Retinal pigment epithelial cell (primary cell): ENCODE data around the gene SLC8A1.

Experiments used
- DNase-seq: peaks from one replicate; pipeline ENCODE4 v3.0.0-alpha.2; 2010; ENCODE audit warnings: low read depth
- H3K4me3 ChIP-seq: 2 replicates; pipeline ENCODE4 v1.5.1; 2011; ENCODE audit warnings: mild to moderate bottlenecking, low read length, control low read depth, moderate library complexity
- TF ChIP-seq, protein P1 (sequence below): conservative IDR thresholded peaks from 2 replicates; pipeline ENCODE4 v1.5.1; 2011; ENCODE audit warnings: low read depth, low read length, control low read depth, inconsistent platforms

Gene SLC8A1

GRCh38 chr2:40380721-40381120, 71.2 kb downstream of the SLC8A1 start:
- DNase-seq: no peak
- H3K4me3 ChIP-seq: no peak overlapping the region
- TF ChIP-seq, protein P1, sequence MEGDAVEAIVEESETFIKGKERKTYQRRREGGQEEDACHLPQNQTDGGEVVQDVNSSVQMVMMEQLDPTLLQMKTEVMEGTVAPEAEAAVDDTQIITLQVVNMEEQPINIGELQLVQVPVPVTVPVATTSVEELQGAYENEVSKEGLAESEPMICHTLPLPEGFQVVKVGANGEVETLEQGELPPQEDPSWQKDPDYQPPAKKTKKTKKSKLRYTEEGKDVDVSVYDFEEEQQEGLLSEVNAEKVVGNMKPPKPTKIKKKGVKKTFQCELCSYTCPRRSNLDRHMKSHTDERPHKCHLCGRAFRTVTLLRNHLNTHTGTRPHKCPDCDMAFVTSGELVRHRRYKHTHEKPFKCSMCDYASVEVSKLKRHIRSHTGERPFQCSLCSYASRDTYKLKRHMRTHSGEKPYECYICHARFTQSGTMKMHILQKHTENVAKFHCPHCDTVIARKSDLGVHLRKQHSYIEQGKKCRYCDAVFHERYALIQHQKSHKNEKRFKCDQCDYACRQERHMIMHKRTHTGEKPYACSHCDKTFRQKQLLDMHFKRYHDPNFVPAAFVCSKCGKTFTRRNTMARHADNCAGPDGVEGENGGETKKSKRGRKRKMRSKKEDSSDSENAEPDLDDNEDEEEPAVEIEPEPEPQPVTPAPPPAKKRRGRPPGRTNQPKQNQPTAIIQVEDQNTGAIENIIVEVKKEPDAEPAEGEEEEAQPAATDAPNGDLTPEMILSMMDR: no peak

DNA sequence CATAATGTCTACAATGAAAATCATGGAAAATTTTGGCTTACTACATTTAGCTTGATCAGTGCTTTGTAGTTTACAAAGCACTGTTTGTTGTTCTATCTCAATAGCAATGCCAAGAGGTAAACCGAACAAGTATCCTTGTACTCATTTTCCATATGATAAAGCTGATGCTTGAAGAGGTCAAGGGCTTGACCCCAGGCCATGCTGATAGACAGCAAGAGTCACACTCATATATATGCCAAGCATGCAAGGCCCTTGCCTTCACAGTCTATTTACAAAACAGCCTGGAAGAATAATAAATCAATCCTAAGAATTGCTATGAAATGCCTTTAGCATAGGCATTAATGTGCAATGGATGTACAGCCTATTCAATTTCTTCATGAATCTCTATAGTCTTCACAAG, 71.8 kb downstream of the SLC8A1 start:
- no peak for DNase-seq
- TF ChIP-seq, protein P1: no peak
- H3K4me3 ChIP-seq: no peak overlapping the region

- no peak for DNase-seq
- TF ChIP-seq, protein P1: no peak
Observed at GRCh38 chr2:40374543-40375240, 77.2 kb downstream of the SLC8A1 start.

DNA sequence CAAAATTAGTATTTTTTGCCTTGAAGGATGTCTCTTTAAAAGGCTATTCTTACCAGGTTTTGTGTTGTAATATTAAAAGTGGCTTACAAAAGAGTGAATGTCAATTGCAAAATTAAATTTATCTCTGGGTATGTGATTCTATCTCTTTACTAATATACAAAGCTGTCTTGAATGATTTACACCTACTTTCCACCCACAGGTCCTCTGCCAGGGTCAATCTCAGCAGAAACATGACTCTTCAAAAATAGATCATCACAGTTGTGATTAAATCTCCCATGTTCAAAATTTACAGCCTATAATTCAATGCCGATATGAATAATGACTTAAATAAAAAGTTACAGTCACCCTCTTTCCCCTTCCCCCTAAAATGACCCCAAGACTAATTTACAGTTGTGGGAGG, 78.8 kb downstream of the SLC8A1 start:
- TF ChIP-seq, protein P1: no peak
- no peak for DNase-seq

More at GRCh38 chr2:40374543-40375240, 77.2 kb downstream of the SLC8A1 start:
- no peak overlapping the region for H3K4me3 ChIP-seq

DNA sequence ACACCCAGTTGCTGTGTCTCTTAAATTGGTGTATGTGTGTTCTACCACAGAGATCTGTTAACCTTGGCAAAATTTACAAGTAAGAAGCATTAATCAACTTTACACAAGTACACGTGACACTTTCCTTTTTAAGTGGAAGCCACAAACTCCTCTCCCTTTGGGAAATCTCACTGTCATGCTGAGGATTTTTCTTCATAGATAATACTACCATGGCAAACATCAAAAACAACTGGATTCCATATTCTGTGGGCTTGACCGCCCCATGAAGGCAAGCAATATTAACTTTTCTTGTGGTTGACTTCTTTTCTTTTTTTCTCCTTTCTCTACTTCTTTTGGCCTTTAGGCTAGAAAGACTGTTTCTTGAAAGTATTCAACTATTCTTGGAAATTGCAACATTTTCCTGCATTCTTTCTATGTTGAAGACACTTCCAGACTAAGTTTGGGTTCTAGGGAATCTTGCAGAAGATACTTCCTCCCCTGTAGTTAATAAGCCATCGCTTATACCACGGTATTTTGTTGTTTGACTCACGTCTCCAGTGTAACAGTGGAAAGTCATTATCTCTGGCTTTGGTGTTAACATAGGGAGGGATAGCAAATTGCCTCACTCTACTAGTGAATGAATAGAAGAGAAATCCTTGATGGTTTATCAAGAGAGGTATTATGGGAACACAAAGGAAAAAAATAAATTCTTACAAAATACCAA, 79.5 kb downstream of the SLC8A1 start:
- H3K4me3 ChIP-seq: no peak overlapping the region
- DNase-seq: no peak
- TF ChIP-seq, protein P1: no peak

More for the DNA sequence above, 78.8 kb downstream of the SLC8A1 start:
- H3K4me3 ChIP-seq: no peak overlapping the region

DNA sequence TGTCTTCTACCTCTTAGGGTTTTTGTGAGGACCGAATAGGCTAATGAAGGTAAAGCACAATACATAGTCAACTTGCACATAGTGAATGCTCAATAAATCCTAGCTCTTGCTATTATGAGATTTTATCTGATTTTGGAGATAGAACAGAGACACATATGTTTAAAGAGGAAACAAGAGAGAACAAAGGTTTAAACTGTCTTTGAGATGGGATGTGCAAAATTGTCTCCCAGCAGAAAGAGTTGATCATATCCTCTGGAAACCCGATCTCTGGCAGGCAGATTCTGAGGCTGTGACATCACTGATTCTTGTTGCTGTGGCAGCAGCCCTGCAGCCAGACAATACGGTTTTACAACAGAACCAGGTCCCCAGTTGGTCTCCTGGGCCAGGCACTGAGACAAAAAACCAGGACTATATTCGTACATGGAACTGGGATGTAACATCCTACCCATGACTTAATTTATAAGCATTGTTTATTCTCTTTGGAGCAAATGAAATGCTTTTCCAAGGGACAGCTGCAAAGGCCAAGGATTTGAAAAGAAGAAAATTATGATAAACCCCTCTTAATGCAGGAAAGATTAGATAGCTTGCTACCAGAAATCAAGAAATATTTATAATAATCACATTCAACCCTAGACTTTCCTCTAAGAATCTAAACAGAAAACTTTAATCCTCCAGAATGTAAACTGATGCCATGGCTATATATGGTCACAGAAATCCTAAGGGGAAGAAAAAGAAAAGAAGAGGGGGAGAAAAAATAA, 80.2 kb downstream of the SLC8A1 start:
- H3K4me3 ChIP-seq: no peak overlapping the region
- TF ChIP-seq, protein P1: no peak
- no peak for DNase-seq
